ENCODE data around the gene TGFBR2.

GRCh38 chr3:30711867-30712266, 105.5 kb downstream of the TGFBR2 start:
- TF ChIP-seq CTCF (IDR thresholded peaks at IDR 0.05; ENCODE audit: insufficient read depth, low read depth, low read length), result no peak
- TF ChIP-seq EZH2 (IDR thresholded peaks at IDR 0.05; ENCODE audit: insufficient read depth, low read length), result no peak
